HFF-Myc (cell line): ENCODE results near the gene PRR33.

Source experiments
- DNase-seq: peaks from one replicate; pipeline ENCODE4 v3.0.0-alpha.2; 2011; ENCODE audit warnings: low read depth; ENCODE audit errors: extremely low read depth
- H3K4me3 ChIP-seq: replicated peaks from 2 replicates; pipeline ENCODE4 v1.5.1; 2011; ENCODE audit warnings: low read depth, mild to moderate bottlenecking, control low read depth, low read length
- TF ChIP-seq, protein P1 (sequence below): IDR thresholded peaks from 2 replicates; pipeline ENCODE4 v1.5.1; 2012; ENCODE audit warnings: mild to moderate bottlenecking, low read depth, low read length, control low read depth; ENCODE audit errors: missing control alignments

Gene PRR33

DNA sequence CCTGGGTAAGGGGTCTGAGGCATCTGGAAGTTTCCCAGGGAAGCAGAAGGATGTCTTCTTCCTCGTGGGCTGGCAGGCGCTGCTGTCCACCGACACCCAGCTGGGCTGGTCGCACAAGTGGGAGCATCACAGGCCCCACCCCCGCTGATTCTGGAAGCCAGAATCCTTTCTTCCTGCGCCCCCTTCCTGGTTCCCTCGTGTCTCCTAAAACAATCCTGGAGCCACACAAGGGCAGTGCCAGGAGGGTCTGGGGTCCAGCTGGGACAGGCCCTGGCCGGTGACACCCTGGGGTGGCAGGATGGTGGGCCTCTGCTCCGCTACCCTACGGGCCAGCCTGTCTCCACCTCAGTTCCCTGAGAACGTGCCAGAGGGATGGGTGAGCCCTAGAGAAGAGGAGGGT is 34.6 kb downstream of the PRR33 start:
- no peak overlapping the region for H3K4me3 ChIP-seq
- no peak for DNase-seq
- TF ChIP-seq, protein P1, sequence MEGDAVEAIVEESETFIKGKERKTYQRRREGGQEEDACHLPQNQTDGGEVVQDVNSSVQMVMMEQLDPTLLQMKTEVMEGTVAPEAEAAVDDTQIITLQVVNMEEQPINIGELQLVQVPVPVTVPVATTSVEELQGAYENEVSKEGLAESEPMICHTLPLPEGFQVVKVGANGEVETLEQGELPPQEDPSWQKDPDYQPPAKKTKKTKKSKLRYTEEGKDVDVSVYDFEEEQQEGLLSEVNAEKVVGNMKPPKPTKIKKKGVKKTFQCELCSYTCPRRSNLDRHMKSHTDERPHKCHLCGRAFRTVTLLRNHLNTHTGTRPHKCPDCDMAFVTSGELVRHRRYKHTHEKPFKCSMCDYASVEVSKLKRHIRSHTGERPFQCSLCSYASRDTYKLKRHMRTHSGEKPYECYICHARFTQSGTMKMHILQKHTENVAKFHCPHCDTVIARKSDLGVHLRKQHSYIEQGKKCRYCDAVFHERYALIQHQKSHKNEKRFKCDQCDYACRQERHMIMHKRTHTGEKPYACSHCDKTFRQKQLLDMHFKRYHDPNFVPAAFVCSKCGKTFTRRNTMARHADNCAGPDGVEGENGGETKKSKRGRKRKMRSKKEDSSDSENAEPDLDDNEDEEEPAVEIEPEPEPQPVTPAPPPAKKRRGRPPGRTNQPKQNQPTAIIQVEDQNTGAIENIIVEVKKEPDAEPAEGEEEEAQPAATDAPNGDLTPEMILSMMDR: no peak

DNA sequence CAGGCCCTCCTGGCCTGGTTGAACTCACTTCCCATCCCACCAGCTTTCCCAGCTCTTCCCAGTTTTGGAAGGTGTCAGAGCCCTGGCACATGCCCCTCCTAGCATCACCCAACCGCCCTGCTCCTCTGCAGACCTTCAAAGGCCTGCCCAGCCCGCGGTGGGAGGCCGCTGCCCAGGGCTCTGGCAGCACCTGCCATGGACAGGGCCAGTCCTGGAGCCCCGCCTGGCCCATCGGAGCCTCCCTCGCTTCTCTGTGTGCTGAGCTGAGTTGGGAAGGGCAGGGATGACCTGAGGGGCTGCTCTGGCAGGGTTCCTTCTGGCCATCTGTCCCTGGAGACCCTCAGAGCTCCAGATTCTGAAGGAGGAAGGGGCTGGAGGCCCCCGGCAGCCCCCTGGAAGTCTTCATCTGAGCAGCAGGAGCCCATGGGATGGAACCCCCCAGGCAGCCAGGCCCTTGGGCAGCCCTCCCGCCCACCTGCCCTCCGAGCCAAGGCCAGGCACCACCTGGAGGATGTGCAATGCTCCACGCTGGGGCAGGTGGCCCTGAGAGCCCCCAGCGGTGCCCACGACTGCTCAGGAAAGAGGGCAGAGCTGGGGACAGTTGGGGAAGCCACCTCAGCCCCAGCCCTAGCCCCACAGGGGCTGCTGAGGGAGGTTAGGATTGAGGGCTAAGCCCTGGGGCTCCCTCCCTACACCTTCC is 35.2 kb downstream of the PRR33 start:
- TF ChIP-seq, protein P1: no peak
- no peak overlapping the region for H3K4me3 ChIP-seq
- DNase-seq: no peak

DNA sequence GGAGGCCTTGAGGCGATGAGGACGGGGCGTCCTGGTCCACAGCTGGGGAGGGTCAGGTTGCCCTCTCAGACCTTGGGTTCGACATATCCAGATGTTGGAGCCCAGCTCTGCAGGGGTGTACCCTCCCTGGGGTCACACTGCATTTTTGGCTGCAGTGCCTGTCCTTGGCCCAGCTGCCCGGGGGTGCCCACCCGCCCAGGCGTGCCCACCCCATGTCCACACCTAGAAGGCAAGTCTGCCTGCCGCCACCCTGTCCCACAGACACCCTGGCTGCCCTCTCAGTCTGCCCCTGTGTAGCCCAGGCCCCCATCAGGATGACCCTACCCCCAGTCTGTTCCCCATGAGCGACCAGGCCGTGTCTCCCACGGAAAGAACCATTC is 35.8 kb downstream of the PRR33 start:
- TF ChIP-seq, protein P1: no peak
- H3K4me3 ChIP-seq: no peak overlapping the region
- no peak for DNase-seq

DNA sequence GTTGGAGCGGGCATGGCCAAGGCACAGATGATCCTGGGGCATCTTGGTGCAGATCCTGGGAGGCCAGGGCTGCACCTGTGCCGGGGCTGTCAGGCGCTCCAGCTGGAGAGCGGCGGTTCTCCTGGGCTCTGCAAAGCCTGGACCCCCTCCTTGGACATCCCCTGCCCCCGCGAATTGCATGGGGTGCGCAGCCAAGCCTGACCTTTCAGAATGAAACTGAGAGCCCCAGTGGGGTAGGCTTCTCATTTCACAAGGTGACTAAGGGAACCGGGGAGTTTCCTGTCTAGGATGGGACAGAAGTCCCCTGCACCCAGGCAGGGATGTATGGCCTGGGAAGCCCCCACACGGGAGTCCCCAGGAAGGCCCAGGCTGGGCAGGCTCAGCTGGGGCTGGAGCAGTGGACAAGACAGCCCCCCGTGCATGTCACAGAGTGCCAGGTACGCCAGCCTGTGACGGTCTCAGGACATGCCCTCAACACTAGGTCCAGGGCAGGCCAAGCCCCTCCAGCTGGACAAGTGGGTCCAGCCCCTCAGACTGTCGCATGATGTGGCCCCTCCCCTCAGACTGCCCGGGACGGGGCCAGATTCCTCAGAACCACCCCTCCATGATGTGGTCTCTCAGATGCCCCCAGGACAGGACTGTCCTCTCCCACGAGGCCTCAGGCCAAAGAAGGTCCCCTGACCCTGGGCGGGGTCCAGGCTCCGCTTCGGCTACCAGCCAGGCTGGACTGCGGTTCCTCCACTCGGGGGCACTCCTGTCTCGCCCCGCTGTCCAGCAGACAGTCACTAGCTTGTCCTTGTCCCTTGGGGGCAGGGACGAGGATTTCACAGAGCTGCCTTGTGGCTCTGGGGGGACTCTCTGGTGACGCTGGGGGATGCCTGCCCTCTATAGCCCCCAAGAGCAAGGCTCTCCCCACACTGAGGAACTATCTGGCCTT is 36.5 kb downstream of the PRR33 start:
- DNase-seq: no peak
- TF ChIP-seq, protein P1: no peak
- H3K4me3 ChIP-seq: no peak overlapping the region

DNA sequence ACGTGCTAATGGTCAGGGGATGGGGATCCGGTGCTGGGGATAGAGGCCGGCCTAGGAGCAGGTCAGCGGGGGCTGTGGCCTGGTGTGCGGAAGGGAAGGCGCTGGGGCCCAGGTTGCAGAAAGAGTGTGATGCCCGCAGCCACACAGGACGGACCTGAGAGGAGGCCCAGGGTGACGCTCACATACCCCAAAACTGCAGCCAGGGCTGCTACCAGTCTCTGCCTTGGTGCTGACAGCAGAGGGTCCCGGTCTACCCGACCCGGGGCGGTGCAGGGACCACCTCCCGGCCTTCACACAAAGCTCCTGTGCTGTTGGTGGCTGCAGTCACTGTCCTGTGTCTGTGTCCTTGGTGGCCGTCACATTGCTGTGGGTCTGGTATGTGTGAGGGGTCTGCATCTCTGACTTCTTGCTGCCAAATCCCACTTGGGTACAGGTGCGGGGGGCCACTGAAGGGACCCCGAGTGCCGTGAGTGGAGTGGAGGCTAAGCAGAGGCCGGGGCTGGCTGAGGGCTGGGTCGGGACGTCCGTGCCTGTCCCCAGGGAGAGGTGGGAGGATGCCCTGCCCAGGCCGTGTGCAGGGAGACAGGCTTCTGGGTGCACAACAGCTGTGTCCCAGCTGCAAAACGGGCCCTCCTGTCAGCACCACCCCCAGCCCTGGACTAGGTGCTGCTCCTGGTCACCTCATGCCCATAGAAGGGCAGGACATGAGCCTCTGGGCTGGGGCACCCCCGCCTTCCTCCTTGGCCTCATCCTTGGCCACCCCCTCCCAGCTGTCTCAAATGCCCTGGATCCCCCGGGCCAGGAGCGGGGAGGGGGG is 37.4 kb downstream of the PRR33 start:
- DNase-seq: no peak
- TF ChIP-seq, protein P1: no peak
- H3K4me3 ChIP-seq: no peak overlapping the region

DNA sequence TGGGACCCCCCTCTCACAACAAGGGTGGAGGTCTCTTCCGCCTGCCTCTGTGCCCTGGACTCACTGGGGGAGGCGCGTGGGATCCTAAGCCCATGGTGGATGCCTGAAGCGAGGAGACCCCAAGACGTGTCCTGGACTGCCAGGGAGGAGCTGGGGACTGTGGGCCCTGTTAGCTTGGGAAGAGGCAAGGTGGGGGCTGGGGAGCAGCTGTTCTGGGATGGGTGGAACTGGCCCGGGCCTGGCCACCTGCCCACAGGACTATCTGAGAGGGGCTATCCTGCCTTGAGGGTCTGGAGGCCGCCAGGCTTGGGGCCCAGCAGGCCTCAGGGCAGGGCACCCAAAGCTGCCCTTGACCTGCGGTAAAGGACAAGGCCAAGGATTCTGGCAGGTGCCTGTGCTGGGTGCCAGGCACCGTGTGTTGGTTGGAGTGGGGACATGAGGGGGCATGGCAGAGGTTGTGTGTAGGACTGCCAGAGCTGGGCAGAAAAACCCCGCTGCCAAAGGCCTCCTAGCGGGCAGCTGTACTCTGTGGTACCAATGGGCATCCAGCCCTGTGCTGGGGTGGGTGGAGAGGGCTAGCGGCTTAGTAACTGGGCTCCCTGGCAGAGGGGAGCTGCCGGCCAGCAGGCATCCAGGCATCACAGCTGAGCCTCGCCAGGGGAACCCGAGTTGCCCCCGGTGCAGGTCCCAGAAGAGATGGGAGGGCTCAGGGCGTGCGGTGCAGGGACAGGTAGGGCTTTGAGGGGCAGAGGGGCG is 38.1 kb downstream of the PRR33 start:
- no peak for DNase-seq
- H3K4me3 ChIP-seq: no peak overlapping the region
- TF ChIP-seq, protein P1: no peak
